GM19351 (cell line): ENCODE data around the gene CPA1.
"Not testable (repeated sequence)": the region's sequence is repeated elsewhere in the genome, so short reads cannot be mapped to it uniquely, and the experiment has no call there.

ENCODE experiments used
- ATAC-seq: cut with Tn5 transposase; IDR thresholded peaks from one replicate; pipeline ENCODE4 v1.9.1; 2021; ENCODE audit warnings: mild to moderate bottlenecking, moderate library complexity; ENCODE audit not compliant: unreplicated experiment

Gene CPA1

DNA sequence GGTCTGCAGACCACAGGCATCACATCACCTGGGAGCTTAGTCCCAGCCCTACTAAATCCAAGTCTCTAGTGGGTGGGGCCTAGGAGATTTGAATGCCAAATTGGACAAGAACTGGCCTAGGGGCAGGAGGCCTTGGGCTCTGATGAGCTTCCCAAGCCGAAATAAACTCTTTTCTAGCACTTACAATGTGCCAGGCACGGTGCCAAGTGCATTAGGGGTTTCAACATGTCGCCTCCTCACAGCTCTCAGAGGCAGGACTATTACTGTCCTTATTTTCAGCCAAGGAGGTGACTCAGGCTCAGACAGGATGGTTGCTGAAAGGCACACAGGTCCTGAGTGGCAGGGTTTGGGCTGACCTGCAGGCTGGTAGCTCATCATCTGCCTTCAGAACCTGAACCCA, 9.2 kb upstream of the CPA1 start:
- no peak for ATAC-seq

DNA sequence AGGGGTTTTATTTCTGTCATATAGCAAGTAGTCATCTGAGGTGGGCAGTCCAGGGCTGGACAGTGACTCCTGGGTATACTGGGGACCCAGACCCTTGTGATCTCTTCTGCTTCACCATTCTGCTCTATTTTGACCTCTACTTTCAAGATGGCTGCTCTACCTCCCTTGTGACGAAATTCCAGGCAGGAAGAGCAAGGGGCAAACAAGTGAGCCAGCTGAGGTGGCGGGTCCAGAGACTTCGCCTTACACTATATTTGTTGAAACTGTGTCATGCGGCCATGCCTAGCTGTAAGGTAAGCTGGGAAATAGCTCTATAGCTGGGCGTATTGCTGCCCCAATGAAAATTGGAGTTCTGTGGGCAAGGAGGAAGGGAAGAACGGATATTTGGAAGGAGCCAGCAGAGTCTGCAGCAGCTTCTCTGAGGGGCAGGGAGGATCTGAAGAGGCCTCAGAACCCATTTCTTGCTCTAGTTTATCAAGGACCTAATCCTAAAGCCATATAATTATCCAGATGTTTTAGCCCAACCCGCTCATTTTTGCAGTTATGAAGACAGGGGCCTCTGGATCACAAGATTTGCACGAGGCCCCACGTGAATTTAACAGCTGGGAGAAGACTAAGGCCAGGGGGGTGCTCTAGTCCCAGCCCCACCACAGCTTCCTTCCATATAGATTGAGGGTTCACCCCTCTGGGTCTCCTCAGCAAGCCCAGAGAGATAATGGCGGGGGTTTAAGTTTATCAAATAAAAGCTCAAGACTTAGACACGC, 7.7 kb upstream of the CPA1 start:
- ATAC-seq, result no peak

DNA sequence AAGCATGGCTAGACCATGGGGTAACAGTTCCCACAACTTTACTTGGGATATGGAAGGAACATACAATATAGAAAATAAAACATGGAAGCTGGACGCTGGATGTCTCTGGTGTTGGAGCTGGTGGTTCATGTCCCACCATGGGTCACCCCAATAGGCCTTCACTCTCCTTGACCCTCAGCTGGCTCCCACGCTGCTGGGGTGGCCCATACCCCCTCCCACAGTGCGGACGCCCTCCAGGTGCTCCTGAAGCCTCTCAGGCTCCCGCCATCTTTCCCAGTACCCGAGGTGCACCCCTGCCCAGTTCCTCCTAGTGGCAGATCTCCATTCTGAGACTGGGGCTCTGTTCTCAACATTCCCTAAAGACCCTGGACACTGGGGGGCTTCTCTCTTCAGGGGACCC, 5.8 kb upstream of the CPA1 start:
- ATAC-seq, result no peak

GRCh38 chr7:130376461-130376860, 3.8 kb upstream of the CPA1 start:
- not testable (repeated sequence) for ATAC-seq

- no peak for ATAC-seq
Measured at GRCh38 chr7:130377178-130377577, 3.1 kb upstream of the CPA1 start.

DNA sequence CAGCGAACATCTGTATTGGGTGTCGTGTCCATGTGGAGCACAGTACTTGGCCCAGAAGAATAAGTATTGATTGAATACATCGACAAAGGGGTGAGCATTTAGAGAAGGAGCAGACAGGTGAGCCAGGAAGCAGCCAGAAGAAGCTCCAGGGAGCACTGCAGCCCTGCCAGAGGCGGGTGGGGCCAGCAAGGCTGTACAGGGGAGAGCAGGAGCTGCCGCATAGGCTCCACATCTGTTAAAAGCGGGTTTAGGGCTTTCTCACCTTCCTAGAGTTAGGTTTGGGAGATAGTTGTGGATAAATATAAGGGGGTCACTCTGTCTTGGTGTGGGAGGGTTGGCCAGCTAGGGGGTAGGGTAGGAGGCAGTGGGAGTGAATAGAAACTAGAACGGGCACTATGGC, 1.3 kb upstream of the CPA1 start:
- ATAC-seq, result no peak

- no peak for ATAC-seq
Measured at GRCh38 chr7:130379532-130379920, 768 bp upstream of the CPA1 start.

DNA sequence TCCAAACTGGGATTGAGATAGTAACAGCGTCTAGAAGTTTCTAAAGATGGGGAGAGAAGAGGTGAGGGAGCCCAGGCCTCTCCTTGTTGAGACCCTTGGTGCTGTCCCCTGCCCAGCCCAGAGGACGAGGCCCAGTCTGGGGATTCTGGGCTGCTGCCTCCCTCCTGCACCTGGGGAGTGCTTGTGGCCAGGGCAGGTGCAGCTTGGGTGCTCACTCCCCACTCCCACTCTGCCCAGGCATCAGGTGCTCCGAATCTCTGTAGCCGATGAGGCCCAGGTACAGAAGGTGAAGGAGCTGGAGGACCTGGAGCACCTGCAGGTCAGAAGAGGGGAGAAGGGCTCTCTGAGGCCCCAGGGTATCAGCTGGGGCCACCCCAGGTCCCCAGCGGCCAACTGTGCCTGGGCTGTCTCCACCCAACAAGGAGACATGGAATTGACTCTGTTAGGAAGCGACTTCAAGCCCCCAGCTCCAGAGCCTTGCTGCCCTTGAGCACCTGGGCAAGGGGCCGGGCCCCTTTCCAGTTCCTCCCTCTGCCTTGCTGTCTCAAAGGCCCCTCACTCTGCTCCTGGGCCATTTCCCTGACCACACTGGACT, 664 bp downstream of the CPA1 start:
- ATAC-seq, result no peak

- no peak for ATAC-seq
Measured at GRCh38 chr7:130381468-130382312, 1.4 kb downstream of the CPA1 start.

DNA sequence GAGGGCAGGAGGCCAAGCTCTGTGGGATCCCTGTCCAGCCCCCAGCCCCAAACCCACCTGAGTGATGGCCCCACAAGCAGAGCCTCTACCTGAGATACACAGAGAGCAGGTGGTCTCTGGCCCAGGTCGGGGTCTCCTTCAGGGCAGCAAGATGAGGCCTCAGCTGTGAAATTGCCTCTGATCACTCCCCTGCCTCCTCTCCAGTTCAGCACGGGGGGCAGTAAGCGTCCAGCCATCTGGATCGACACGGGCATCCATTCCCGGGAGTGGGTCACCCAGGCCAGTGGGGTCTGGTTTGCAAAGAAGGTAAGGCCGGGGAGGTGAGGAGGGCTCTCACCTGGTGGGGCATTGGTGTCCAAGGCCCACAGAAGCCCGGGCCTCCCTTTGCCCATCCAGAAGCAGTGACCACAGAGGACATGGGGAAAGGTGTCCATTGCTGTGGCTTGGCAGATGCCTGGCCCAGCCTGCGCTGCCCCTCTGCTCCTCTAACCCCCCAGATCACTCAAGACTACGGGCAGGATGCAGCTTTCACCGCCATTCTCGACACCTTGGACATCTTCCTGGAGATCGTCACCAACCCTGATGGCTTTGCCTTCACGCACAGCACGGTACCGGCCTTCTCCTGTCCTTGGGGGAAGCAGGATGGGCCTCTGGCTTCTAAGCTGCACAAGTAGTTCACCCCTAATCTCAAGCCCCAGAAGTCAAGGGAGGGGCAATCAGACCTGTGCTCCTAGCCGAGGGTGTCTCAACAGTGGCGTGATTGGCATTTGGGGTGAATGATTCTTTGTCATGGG, 3.1 kb downstream of the CPA1 start:
- ATAC-seq, result no peak

DNA sequence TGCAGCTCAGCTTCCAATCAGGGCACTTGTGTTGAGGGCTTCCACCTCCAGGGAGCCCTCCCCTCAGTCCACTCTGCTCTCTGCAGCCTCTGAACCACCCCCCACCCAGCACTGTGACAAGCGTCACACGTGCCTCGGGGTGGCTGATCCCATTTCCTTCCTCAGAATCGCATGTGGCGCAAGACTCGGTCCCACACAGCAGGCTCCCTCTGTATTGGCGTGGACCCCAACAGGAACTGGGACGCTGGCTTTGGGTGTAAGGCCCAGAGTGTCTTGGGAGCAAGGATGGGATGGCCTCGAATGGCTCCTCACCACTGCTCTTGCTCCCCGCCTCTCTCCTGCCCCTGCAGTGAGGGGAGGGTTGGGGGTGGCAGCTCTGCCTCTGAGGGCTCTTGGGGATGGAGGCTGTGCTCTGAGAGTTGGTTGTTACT, 4.1 kb downstream of the CPA1 start:
- no peak for ATAC-seq

DNA sequence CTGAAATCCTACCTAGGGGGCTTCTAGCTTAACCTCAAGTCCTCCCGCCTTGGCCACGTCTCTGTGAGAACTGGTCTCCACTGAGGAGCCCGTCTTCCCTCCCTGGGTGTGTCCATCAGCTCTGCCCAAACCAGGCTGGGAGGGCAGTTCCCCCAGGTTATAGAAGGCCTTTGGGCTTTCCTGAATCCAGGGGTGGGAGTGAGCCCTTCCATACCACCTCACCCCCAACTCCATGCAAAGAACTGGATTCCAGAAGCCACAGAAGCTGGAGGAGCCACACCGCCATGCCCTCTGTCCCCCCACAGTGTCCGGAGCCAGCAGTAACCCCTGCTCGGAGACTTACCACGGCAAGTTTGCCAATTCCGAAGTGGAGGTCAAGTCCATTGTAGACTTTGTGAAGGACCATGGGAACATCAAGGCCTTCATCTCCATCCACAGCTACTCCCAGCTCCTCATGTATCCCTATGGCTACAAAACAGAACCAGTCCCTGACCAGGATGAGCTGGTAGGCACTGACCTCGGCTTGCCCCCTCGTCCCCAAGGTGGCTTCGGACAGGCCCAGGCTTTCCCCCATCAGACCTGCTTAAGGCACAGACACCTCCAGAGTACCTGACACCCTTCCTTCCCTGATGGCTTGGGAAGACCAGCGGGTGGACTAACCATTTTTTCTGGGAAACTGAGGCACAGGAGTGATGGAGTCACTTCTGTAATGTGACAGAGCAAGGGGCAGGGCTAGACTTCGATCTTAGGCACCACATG, 4.7 kb downstream of the CPA1 start:
- ATAC-seq, result no peak

DNA sequence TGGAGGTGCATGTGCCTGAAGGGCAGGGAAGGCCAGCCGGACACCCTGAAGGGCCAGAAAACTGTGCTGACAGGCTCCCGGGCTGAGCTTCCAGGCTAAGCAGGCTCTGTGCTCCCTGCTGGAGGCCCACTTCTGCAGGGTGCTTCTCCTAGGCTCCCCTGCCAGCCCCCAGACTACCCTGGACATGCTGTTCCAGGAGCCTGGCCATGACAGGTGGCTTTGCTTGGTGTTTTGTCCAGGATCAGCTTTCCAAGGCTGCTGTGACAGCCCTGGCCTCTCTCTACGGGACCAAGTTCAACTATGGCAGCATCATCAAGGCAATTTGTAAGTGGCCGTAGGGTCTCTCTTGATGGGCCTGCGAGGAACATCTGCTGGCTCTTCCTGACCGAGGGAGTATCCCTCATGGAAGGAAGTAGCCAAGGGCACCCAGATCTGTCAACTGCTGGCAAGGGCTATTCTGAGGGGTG, 5.3 kb downstream of the CPA1 start:
- ATAC-seq, result no peak

GRCh38 chr7:130386876-130387275, 6.6 kb downstream of the CPA1 start:
- ATAC-seq, result no peak

- ATAC-seq, result no peak
Measured at GRCh38 chr7:130387306-130387627, 7.0 kb downstream of the CPA1 start.

- ATAC-seq, result no peak
Measured at GRCh38 chr7:130387628-130388403, 7.5 kb downstream of the CPA1 start.

GRCh38 chr7:130388671-130389070, 8.4 kb downstream of the CPA1 start:
- no peak for ATAC-seq

DNA sequence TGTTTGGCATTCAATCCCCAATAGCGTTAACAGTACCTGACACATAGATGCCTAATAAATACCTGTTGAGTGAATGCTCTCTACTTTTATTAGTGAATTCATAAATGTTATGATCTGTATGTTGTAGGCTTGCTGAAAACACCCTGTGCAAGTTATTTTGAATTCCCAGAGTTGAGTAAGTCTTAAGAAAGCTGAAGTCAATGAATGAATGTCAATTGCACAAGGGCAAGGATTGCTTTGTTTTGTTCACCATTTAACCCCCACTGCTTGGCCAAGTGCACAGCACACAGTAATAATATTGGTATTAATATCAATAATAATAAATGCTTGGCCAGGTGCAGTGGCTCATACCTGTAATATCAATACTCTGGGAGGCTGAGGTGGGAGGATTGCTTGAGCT, 10.2 kb downstream of the CPA1 start:
- no peak for ATAC-seq

GRCh38 chr7:130393101-130393561, 12.8 kb downstream of the CPA1 start:
- ATAC-seq, result no peak
